K562 (cell line): ENCODE results near the gene IL17F. TPM values are rescaled to one million over a fixed set of nuclear protein-coding genes. Genes with fewer than 3 reads are reported as not detected.
A peak's percentile ranks its signal among the peaks of the same experiment; 100 is the strongest.

Experiments used
- CHD1 ChIP-seq: fragments of 200-600 bp; sonication (generic); IDR thresholded peaks from one replicate; pipeline ENCODE4 v1.6.1; 2012; ENCODE audit warnings: mild to moderate bottlenecking, moderate library complexity, low read length, inconsistent platforms
- DIDO1 ChIP-seq: fragments of 450-650 bp; IDR thresholded peaks from 2 replicates; pipeline ENCODE4 v1.6.1; 2016; ENCODE audit warnings: low read depth, missing biosample characterization, missing genetic modification characterization
- ETV5 ChIP-seq: sonication (generic); formaldehyde crosslinking; IDR thresholded peaks from 2 replicates; pipeline ENCODE4 v1.4.0; 2020; ENCODE audit warnings: low read depth, mild to moderate bottlenecking, missing genetic modification reagents
- MIER1 ChIP-seq: fragments of 450-650 bp; IDR thresholded peaks from 2 replicates; pipeline ENCODE4 v1.6.1; 2016; ENCODE audit warnings: antibody characterized with exemption, mild to moderate bottlenecking, low read depth
- NCOA4 ChIP-seq: fragments of 450-650 bp; IDR thresholded peaks from 2 replicates; pipeline ENCODE4 v1.6.1; 2018; ENCODE audit warnings: mild to moderate bottlenecking; ENCODE audit not compliant: partially characterized antibody
- NFRKB ChIP-seq: fragments of 450-650 bp; IDR thresholded peaks from 2 replicates; pipeline ENCODE4 v1.6.1; 2016; ENCODE audit warnings: low read depth
- NR2C1 ChIP-seq, 2 experiments: fragments of 450-650 bp; IDR thresholded peaks; 2 replicates each; pipeline ENCODE4 v1.6.1; 2017; ENCODE audit warnings: mild to moderate bottlenecking in 2 of 2, antibody characterized with exemption in 1 of 2, inconsistent platforms in 1 of 2, missing compliant biosample characterization in 1 of 2, missing genetic modification characterization in 1 of 2
- NR4A1 ChIP-seq, 2 experiments: fragments of 250-450 bp in 1 of 2; fragments of 450-650 bp in 1 of 2; sonication (Bioruptor Pico) in 1 of 2; IDR thresholded peaks; 2 replicates each; pipeline versions ENCODE4 v1.4.0 to v1.6.1; 2016 to 2020; ENCODE audit warnings: mild to moderate bottlenecking in 2 of 2, missing compliant biosample characterization in 1 of 2, missing genetic modification characterization in 1 of 2, moderate library complexity in 1 of 2
- NUFIP1 ChIP-seq: fragments of 450-650 bp; IDR thresholded peaks from 2 replicates; pipeline ENCODE4 v1.6.1; 2018; ENCODE audit not compliant: partially characterized antibody
- POLR2AphosphoS5 ChIP-seq: IDR thresholded peaks from 2 replicates; pipeline ENCODE4 v1.6.1; 2011; ENCODE audit warnings: mild to moderate bottlenecking, low read depth, low read length, moderate library complexity; ENCODE audit not compliant: control insufficient read depth, insufficient read depth
- PRMT5 ChIP-seq: sonication (generic); formaldehyde crosslinking; IDR thresholded peaks from 2 replicates; pipeline ENCODE4 v1.5.0; 2020; ENCODE audit warnings: missing genetic modification reagents
- SREBF2 ChIP-seq: sonication (generic); formaldehyde crosslinking; IDR thresholded peaks from 2 replicates; pipeline ENCODE4 v1.4.0; 2020; ENCODE audit warnings: mild to moderate bottlenecking, missing genetic modification reagents
- TAF9B ChIP-seq: fragments of 450-650 bp; IDR thresholded peaks from 2 replicates; pipeline ENCODE4 v1.6.1; 2018; ENCODE audit warnings: mild to moderate bottlenecking; ENCODE audit not compliant: partially characterized antibody
- polyA plus RNA-seq, 8 experiments: library from polyadenylated mRNA; depleted of rRNA in 4 of 8; stranded (reverse) in 5 of 8; unstranded in 3 of 8; fragments of >200 nt; fragmentation: Nextera tagmentation in 2 of 8; fragmentation: Illumina TruSeq in 1 of 8; extraction: Ambion mirVana in 2 of 8; extraction: Trizol in 1 of 8; gene quantifications; 2 replicates each; pipeline versions ENCODE4 v1.2.1 to v1.2.3, GENCODE V29; 2011 to 2014; ENCODE audit warnings: inconsistent platforms in 1 of 8, missing spikeins in 1 of 8
- total RNA-seq, 7 experiments: library from RNA; depleted of rRNA in 6 of 7; stranded (reverse); fragments of >200 nt in 6 of 7; fragmentation: Illumina TruSeq in 2 of 7; extraction: Trizol in 2 of 7; gene quantifications; 2 replicates each; pipeline versions ENCODE4 v1.2.1 to v1.2.3, GENCODE V29; 2011 to 2021; ENCODE audit warnings: low replicate concordance in 1 of 7
- TF ChIP-seq, protein P1 (sequence below): fragments of 250-450 bp; sonication (Bioruptor Pico); IDR thresholded peaks from 2 replicates; pipeline ENCODE4 v1.6.1; 2021; ENCODE audit warnings: mild to moderate bottlenecking
- TF ChIP-seq, protein P2 (sequence below): fragments of 450-650 bp; IDR thresholded peaks from 2 replicates; pipeline ENCODE4 v1.6.1; 2017; ENCODE audit warnings: antibody characterized with exemption
- TF ChIP-seq, protein P3 (sequence below), 2 experiments: fragments of 450-650 bp in 1 of 2; sonication (generic) in 1 of 2; formaldehyde crosslinking; conservative IDR thresholded peaks; 2 replicates each; pipeline versions ENCODE4 v1.4.0 to v1.8.1; 2020 to 2022; ENCODE audit warnings: mild to moderate bottlenecking in 1 of 2, missing genetic modification reagents in 1 of 2
- TF ChIP-seq, protein P4 (sequence below): fragments of 250-450 bp; sonication (Bioruptor Pico); IDR thresholded peaks from 2 replicates; pipeline ENCODE4 v1.5.0; 2020; ENCODE audit warnings: mild to moderate bottlenecking, borderline replicate concordance
- TF ChIP-seq, protein P5 (sequence below): fragments of 450-650 bp; IDR thresholded peaks from one replicate; pipeline ENCODE4 v1.6.1; 2018; ENCODE audit warnings: mild to moderate bottlenecking, moderate library complexity; ENCODE audit not compliant: partially characterized antibody

The IL17F gene
- total and polyA plus RNA-seq, 9 of the 15 experiments (the other 6 are each of a cell fraction or from before 2014, with no cell fraction given) = not detected

DNA sequence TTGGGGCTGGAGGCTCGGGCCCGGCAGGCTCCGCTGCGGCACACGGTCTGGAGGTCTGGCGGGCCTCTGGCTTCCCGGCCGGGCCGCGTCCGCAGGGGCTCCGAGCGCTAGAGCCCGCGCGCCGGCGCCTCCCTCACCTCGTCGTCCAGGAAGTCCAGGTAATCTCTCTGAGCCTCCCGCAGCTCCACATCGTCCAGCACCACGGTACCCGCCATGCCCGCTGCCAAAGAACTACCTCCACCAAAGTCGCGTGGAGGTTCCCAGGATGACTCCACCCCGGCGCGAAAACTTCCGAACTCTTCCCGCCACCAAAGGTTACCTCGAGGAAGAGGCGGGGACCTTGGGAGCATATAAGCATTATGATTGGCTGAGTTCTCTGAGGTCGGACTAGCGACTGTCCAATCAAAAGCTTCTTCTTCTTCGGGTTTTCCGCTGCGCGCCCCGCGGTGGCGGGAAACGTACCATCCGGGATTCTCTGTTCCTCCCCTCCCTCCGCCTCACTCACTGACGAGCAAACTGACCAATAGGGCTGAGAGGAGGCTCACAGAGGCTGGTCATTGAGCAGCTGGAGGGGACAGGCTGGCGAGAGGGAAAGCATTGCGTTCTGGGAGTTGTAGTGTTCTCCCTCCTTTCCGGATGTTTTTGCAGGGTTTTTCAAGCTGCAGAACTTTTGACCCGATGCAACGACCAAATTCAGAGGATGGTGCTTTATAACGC is 40.3 kb upstream of the IL17F start, which contains the start of gene MCM3 (continued):
- TF ChIP-seq, protein P1, sequence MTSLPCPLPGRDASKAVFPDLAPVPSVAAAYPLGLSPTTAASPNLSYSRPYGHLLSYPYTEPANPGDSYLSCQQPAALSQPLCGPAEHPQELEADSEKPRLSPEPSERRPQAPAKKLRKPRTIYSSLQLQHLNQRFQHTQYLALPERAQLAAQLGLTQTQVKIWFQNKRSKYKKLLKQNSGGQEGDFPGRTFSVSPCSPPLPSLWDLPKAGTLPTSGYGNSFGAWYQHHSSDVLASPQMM (CRISPR knock-in tag) = no peak
- no peak for TF ChIP-seq PRMT5 (CRISPR knock-in tag)
- 0 out of 2 replicates have a peak, but pooled peaks have one; percentile 53 for TF ChIP-seq DIDO1
- peak; percentile 90 for TF ChIP-seq POLR2AphosphoS5
- TF ChIP-seq NUFIP1 = no peak
- TF ChIP-seq NFRKB = peak; percentile 65; the same call in 1 of the 2 replicates
- no peak for TF ChIP-seq MIER1
- TF ChIP-seq NR2C1 (IDR thresholded peaks at IDR 0.05) = peak; percentile 87
- TF ChIP-seq NR2C1 (tag; IDR thresholded peaks at IDR 0.05) = peak; percentile 88
- no peak for TF ChIP-seq NR4A1 (CRISPR knock-in tag; IDR thresholded peaks at IDR 0.05)
- no peak for TF ChIP-seq NR4A1 (tag; IDR thresholded peaks at IDR 0.05)
- TF ChIP-seq ETV5 = peak; percentile 84
- TF ChIP-seq, protein P2, sequence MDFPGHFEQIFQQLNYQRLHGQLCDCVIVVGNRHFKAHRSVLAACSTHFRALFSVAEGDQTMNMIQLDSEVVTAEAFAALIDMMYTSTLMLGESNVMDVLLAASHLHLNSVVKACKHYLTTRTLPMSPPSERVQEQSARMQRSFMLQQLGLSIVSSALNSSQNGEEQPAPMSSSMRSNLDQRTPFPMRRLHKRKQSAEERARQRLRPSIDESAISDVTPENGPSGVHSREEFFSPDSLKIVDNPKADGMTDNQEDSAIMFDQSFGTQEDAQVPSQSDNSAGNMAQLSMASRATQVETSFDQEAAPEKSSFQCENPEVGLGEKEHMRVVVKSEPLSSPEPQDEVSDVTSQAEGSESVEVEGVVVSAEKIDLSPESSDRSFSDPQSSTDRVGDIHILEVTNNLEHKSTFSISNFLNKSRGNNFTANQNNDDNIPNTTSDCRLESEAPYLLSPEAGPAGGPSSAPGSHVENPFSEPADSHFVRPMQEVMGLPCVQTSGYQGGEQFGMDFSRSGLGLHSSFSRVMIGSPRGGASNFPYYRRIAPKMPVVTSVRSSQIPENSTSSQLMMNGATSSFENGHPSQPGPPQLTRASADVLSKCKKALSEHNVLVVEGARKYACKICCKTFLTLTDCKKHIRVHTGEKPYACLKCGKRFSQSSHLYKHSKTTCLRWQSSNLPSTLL = no peak
- TF ChIP-seq SREBF2 (CRISPR knock-in tag) = no peak
- TF ChIP-seq, protein P3, sequence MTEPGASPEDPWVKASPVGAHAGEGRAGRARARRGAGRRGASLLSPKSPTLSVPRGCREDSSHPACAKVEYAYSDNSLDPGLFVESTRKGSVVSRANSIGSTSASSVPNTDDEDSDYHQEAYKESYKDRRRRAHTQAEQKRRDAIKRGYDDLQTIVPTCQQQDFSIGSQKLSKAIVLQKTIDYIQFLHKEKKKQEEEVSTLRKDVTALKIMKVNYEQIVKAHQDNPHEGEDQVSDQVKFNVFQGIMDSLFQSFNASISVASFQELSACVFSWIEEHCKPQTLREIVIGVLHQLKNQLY (CRISPR knock-in tag; conservative IDR thresholded peaks at IDR 0.05) = 0 out of 4 replicates have a peak, but pooled peaks of 1 of the 2 experiments have one; percentile 68
- TF ChIP-seq TAF9B = no peak
- peak; percentile 68 for TF ChIP-seq CHD1
- TF ChIP-seq NCOA4 = no peak
- TF ChIP-seq, protein P4, sequence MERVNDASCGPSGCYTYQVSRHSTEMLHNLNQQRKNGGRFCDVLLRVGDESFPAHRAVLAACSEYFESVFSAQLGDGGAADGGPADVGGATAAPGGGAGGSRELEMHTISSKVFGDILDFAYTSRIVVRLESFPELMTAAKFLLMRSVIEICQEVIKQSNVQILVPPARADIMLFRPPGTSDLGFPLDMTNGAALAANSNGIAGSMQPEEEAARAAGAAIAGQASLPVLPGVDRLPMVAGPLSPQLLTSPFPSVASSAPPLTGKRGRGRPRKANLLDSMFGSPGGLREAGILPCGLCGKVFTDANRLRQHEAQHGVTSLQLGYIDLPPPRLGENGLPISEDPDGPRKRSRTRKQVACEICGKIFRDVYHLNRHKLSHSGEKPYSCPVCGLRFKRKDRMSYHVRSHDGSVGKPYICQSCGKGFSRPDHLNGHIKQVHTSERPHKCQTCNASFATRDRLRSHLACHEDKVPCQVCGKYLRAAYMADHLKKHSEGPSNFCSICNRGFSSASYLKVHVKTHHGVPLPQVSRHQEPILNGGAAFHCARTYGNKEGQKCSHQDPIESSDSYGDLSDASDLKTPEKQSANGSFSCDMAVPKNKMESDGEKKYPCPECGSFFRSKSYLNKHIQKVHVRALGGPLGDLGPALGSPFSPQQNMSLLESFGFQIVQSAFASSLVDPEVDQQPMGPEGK (CRISPR knock-in tag) = no peak
- TF ChIP-seq, protein P5, sequence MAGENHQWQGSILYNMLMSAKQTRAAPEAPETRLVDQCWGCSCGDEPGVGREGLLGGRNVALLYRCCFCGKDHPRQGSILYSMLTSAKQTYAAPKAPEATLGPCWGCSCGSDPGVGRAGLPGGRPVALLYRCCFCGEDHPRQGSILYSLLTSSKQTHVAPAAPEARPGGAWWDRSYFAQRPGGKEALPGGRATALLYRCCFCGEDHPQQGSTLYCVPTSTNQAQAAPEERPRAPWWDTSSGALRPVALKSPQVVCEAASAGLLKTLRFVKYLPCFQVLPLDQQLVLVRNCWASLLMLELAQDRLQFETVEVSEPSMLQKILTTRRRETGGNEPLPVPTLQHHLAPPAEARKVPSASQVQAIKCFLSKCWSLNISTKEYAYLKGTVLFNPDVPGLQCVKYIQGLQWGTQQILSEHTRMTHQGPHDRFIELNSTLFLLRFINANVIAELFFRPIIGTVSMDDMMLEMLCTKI = no peak
